ENCODE measurements around the gene ZNF850.

Gene ZNF850

DNA sequence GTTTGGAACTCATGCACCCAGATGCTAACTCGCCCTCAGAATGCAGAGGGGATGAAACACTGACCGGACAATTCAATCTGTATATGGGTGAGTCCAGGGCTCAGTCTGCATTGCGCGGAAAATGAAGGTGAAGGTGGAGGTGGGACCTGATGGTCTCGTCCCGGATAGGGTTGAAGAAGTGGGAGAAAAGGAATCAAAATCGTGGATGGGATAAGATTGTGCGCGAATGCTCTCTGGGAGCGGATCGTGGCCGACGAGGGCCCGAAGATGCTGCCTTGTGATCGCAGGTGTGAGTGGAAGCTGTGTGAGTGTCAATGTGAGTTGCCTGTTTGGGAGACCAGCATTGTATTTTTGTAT lies 594 bp upstream of the ZNF850 start (continued):
- TF ChIP-seq ZNF174 (tag by site-specific recombination; IDR thresholded peaks at IDR 0.05) (no peak), ZBTB20 (tag by site-specific recombination; IDR thresholded peaks at IDR 0.05) (peak; percentile 80), ZNF558 (tag by site-specific recombination; IDR thresholded peaks at IDR 0.05) (peak; percentile 70; the same call in 1 of the 2 replicates), ZBTB11 (tag by site-specific recombination; conservative IDR thresholded peaks at IDR 0.05; ENCODE audit: low read depth) (no peak), ZNF26 (tag by site-specific recombination; IDR thresholded peaks at IDR 0.05) (no peak), KLF9 (tag by site-specific recombination; IDR thresholded peaks at IDR 0.05; ENCODE audit: low read depth) (peak; percentile 22; the same call in 1 of the 2 replicates), ZNF302 (tag by site-specific recombination; IDR thresholded peaks at IDR 0.05; ENCODE audit: low read depth) (peak; percentile 86; the same call in 1 of the 2 replicates), ZBTB7A (tag by site-specific recombination; IDR thresholded peaks at IDR 0.05; ENCODE audit: low read depth) (0 out of 2 replicates have a peak, but pooled peaks have one; percentile 16), WT1 (tag by site-specific recombination; IDR thresholded peaks at IDR 0.05) (peak; percentile 70; the same call in 1 of the 2 replicates), YY1 (tag by site-specific recombination; IDR thresholded peaks at IDR 0.05) (no peak; the same call in 1 of the 2 replicates), ZNF501 (tag by site-specific recombination; IDR thresholded peaks at IDR 0.05) (peak; percentile 79), ZNF518A (tag by site-specific recombination; conservative IDR thresholded peaks at IDR 0.05; ENCODE audit: low read depth) (no peak; the same call in 1 of the 2 replicates), ZNF324 (tag by site-specific recombination; IDR thresholded peaks at IDR 0.05) (peak; percentile 87), ZNF133 (tag by site-specific recombination; IDR thresholded peaks at IDR 0.05) (0 out of 2 replicates have a peak, but pooled peaks have one; percentile 70), ZNF843 (tag by site-specific recombination; IDR thresholded peaks at IDR 0.05) (0 out of 2 replicates have a peak, but pooled peaks have one; percentile 29), ZFP37 (tag by site-specific recombination; IDR thresholded peaks at IDR 0.05) (peak; percentile 89), ZNF112 (tag by site-specific recombination; IDR thresholded peaks at IDR 0.05) (no peak), ZSCAN23 (tag by site-specific recombination; IDR thresholded peaks at IDR 0.05) (no peak), ZNF37A (tag by site-specific recombination; IDR thresholded peaks at IDR 0.05) (no peak), IKZF3 (tag by site-specific recombination; IDR thresholded peaks at IDR 0.05) (no peak; the same call in 1 of the 2 replicates), HOXC10 (CRISPR knock-in tag; IDR thresholded peaks at IDR 0.05) (no peak), ZNF677 (tag by site-specific recombination; IDR thresholded peaks at IDR 0.05) (no peak), ZNF266 (tag by site-specific recombination; IDR thresholded peaks at IDR 0.05; ENCODE audit: low read depth) (no peak), ZNF792 (tag by site-specific recombination; IDR thresholded peaks at IDR 0.05) (peak; percentile 54; the same call in 1 of the 2 replicates), ZNF121 (tag by site-specific recombination; IDR thresholded peaks at IDR 0.05) (no peak), ZFHX2 (tag by site-specific recombination; conservative IDR thresholded peaks at IDR 0.05) (no peak), SCRT1 (tag by site-specific recombination; IDR thresholded peaks at IDR 0.05; ENCODE audit: borderline replicate concordance) (no peak)
- TF ChIP-seq, protein P1, sequence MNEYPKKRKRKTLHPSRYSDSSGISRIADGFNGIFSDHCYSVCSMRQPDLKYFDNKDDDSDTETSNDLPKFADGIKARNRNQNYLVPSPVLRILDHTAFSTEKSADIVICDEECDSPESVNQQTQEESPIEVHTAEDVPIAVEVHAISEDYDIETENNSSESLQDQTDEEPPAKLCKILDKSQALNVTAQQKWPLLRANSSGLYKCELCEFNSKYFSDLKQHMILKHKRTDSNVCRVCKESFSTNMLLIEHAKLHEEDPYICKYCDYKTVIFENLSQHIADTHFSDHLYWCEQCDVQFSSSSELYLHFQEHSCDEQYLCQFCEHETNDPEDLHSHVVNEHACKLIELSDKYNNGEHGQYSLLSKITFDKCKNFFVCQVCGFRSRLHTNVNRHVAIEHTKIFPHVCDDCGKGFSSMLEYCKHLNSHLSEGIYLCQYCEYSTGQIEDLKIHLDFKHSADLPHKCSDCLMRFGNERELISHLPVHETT (tag by site-specific recombination; IDR thresholded peaks at IDR 0.05) = peak; percentile 67; the same call in 1 of the 2 replicates
- TF ChIP-seq, protein P2, sequence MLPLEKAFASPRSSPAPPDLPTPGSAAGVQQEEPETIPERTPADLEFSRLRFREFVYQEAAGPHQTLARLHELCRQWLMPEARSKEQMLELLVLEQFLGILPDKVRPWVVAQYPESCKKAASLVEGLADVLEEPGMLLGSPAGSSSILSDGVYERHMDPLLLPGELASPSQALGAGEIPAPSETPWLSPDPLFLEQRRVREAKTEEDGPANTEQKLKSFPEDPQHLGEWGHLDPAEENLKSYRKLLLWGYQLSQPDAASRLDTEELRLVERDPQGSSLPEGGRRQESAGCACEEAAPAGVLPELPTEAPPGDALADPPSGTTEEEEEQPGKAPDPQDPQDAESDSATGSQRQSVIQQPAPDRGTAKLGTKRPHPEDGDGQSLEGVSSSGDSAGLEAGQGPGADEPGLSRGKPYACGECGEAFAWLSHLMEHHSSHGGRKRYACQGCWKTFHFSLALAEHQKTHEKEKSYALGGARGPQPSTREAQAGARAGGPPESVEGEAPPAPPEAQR (tag by site-specific recombination; IDR thresholded peaks at IDR 0.05) = peak; percentile 86; the same call in 1 of the 2 replicates

All from HEK293 (cell line).